ENCODE measurements around the gene CUX1.
"Not testable (repeated sequence)": the region's sequence is repeated elsewhere in the genome, so short reads cannot be mapped to it uniquely, and the experiment has no call there.

Gene CUX1

GRCh38 chr7:102009628-102010027 lies 192.2 kb downstream of the CUX1 start:
- DNase-seq (ENCODE audit: low read depth) = no peak

GRCh38 chr7:102012112-102012830 lies 194.8 kb downstream of the CUX1 start:
- DNase-seq (ENCODE audit: low read depth) = not testable (repeated sequence)

- DNase-seq (ENCODE audit: low read depth) = no peak
Measured at GRCh38 chr7:102012941-102013461, 195.6 kb downstream of the CUX1 start.

- no peak for DNase-seq (ENCODE audit: low read depth)
Measured at GRCh38 chr7:102018876-102019275, 201.4 kb downstream of the CUX1 start.

GRCh38 chr7:102019461-102019860 lies 202.0 kb downstream of the CUX1 start:
- DNase-seq (ENCODE audit: low read depth) = no peak

- DNase-seq (ENCODE audit: low read depth) = no peak
Measured at GRCh38 chr7:102021841-102022618, 204.6 kb downstream of the CUX1 start.

GRCh38 chr7:102024005-102024768 lies 206.8 kb downstream of the CUX1 start:
- DNase-seq (ENCODE audit: low read depth) = no peak

- no peak for DNase-seq (ENCODE audit: low read depth)
Measured at GRCh38 chr7:102024769-102025391, 207.5 kb downstream of the CUX1 start.

- DNase-seq (ENCODE audit: low read depth) = not testable (repeated sequence)
Measured at GRCh38 chr7:102025777-102026176, 208.4 kb downstream of the CUX1 start.

- no peak for DNase-seq (ENCODE audit: low read depth)
Measured at GRCh38 chr7:102028206-102028826, 210.9 kb downstream of the CUX1 start.

GRCh38 chr7:102029616-102030015 lies 212.2 kb downstream of the CUX1 start:
- no peak for DNase-seq (ENCODE audit: low read depth)

- no peak for DNase-seq (ENCODE audit: low read depth)
Measured at GRCh38 chr7:102030696-102031095, 213.3 kb downstream of the CUX1 start.

- DNase-seq (ENCODE audit: low read depth) = no peak
Measured at GRCh38 chr7:102036958-102037357, 219.5 kb downstream of the CUX1 start.

GRCh38 chr7:102039706-102040105 lies 222.3 kb downstream of the CUX1 start:
- no peak for DNase-seq (ENCODE audit: low read depth)

- no peak for DNase-seq (ENCODE audit: low read depth)
Measured at GRCh38 chr7:102040569-102040968, 223.1 kb downstream of the CUX1 start.

- no peak for DNase-seq (ENCODE audit: low read depth)
Measured at GRCh38 chr7:102042016-102042656, 224.7 kb downstream of the CUX1 start.

- DNase-seq (ENCODE audit: low read depth) = not testable (repeated sequence)
Measured at GRCh38 chr7:102042796-102043195, 225.4 kb downstream of the CUX1 start.

- no peak for DNase-seq (ENCODE audit: low read depth)
Measured at GRCh38 chr7:102044641-102044983, 227.2 kb downstream of the CUX1 start.

- no peak for DNase-seq (ENCODE audit: low read depth)
Measured at GRCh38 chr7:102044984-102045673, 227.7 kb downstream of the CUX1 start.

GRCh38 chr7:102045681-102046372 lies 228.4 kb downstream of the CUX1 start:
- no peak for DNase-seq (ENCODE audit: low read depth)
